ENCODE data around the gene RAD51B.

RAD51B gene

DNA sequence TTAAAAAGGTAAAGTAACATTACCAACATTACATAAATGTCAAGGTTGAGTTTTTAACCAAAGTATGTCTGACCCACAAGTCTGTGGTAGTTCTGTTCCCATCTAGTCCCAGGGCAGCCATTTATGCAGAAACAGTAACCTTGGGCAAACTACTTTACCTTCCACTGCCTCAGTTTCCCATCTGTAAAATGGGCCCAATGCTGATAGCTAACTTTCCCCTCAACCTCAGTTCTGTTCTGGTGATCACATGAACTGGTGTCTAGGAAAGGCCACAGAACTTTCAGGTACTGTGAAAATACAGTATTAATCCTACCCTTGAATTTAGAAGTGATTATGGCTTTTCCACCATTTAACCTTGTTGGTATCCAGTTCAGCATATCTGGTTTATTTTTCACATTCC is 859.7 kb downstream of the RAD51B start:
- TF ChIP-seq, protein P1, sequence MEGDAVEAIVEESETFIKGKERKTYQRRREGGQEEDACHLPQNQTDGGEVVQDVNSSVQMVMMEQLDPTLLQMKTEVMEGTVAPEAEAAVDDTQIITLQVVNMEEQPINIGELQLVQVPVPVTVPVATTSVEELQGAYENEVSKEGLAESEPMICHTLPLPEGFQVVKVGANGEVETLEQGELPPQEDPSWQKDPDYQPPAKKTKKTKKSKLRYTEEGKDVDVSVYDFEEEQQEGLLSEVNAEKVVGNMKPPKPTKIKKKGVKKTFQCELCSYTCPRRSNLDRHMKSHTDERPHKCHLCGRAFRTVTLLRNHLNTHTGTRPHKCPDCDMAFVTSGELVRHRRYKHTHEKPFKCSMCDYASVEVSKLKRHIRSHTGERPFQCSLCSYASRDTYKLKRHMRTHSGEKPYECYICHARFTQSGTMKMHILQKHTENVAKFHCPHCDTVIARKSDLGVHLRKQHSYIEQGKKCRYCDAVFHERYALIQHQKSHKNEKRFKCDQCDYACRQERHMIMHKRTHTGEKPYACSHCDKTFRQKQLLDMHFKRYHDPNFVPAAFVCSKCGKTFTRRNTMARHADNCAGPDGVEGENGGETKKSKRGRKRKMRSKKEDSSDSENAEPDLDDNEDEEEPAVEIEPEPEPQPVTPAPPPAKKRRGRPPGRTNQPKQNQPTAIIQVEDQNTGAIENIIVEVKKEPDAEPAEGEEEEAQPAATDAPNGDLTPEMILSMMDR (IDR thresholded peaks at IDR 0.05; ENCODE audit: insufficient read depth, low read length, poor library complexity, severe bottlenecking) = no peak
- Histone ChIP-seq H3K4me3 (replicated peaks; ENCODE audit: low read depth, low read length) (no peak overlapping the region), H3K36me3 (ENCODE audit: control insufficient read depth, insufficient read depth, low read length) (no peaks in the 10 kb centered on the region), H3K27me3 (replicated peaks; ENCODE audit: control insufficient read depth, insufficient read depth, low read length) (no peaks in the 10 kb centered on the region)
- DNase-seq (ENCODE audit: extremely low read depth, insufficient read length) = no peak

DNA sequence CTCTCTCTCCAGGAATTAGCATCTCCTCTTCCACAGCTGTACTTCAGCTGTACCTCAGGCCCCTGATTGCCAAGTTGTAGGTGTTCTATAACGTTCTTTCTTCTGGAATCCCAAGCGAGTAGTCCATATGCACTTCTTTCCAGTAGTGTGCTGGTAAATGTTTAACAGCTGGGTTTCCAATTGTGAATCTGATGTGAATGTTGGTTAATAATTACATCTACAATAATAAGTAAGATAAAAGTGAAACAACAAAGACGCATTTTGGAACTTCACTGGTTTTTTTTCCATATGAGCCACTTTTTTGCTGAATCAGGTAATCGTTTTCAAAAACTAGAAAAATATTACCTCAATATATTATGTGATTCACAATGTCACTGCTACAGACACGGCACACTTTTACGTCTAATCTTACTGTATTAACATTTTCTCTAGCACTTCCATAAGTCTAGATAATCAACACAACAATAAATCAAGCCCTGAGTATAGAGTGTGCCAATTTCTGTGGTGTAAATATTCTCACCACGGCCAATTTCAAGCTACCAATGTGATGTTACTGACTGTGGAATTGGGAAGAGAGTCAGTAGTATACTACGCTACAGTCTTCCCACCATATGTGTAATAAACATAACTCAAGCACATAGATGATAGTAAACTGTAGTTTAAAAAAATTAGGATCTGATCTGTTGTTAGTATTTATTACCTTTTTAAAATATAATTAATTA is 860.3 kb downstream of the RAD51B start:
- Histone ChIP-seq H3K27me3 (replicated peaks; ENCODE audit: control insufficient read depth, insufficient read depth, low read length) (no peaks in the 10 kb centered on the region), H3K4me3 (replicated peaks; ENCODE audit: low read depth, low read length) (no peak overlapping the region), H3K36me3 (ENCODE audit: control insufficient read depth, insufficient read depth, low read length) (no peaks in the 10 kb centered on the region)
- TF ChIP-seq, protein P1 (IDR thresholded peaks at IDR 0.05; ENCODE audit: insufficient read depth, low read length, poor library complexity, severe bottlenecking) = no peak
- DNase-seq (ENCODE audit: extremely low read depth, insufficient read length) = no peak

DNA sequence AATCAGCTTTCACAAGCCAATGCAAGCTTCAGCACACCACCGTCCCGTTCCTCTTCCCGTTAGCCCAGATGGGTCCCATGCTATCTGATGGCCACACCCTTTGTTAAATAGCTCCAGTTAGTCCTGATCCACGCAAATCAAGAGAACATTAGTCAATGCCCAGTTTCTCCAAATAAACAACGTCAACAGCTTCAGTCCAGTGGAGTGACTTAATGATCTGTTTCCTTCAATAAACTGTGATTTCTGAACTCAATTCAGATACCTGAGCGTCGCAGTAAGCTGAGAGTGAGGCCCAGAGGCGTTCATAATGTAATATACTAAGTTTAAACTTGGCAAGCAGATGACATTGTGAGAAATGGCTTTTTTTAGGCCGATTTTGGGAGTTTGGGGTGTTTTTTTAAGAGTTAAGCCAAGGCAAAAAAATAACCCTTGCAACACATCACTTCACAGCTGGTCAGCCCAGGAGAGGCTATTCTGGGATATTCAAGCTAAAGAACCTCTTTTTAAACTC is 861.0 kb downstream of the RAD51B start:
- TF ChIP-seq, protein P1 (IDR thresholded peaks at IDR 0.05; ENCODE audit: insufficient read depth, low read length, poor library complexity, severe bottlenecking) = no peak
- Histone ChIP-seq H3K36me3 (ENCODE audit: control insufficient read depth, insufficient read depth, low read length) (no peaks in the 10 kb centered on the region), H3K4me3 (replicated peaks; ENCODE audit: low read depth, low read length) (no peak overlapping the region), H3K27me3 (replicated peaks; ENCODE audit: control insufficient read depth, insufficient read depth, low read length) (no peaks in the 10 kb centered on the region)
- no peak for DNase-seq (ENCODE audit: extremely low read depth, insufficient read length)

DNA sequence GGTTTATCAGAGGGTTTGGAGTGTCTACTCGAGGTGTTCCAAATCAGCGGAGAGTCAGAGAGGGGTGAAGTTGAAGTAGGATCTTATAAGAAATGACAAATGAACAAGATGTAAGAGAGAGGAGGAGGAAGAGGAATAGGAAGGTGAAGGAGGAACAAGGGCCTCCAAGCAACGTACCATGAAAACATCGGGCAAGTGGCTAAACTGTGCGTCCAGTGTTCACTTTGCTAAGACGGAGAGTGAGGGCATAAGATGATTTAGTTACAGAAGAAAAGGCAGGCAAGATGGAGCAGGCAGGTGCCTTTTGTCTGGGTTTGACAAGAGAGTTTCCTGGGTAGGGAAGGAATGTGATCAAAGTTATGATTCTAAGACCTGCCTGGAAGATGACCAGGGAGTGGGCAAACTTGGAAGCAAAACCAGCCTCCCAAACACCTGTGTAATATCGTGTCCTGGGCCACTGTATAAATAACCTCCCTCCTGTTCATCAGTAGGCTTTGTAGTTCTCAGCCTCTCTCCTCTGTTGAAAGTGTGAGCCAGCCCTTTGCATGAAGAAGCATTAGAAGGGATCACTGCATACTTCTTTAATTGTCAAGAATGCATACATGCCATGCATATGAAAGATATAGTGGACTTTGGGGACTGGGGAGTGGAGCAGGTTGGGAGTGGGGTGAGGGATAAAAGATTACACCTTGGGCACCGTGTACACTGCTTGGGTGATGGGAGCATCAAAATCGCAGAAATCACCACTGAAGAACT is 861.9 kb downstream of the RAD51B start:
- TF ChIP-seq, protein P1 (IDR thresholded peaks at IDR 0.05; ENCODE audit: insufficient read depth, low read length, poor library complexity, severe bottlenecking) = no peak
- no peak overlapping the region for H3K4me3 ChIP-seq (replicated peaks; ENCODE audit: low read depth, low read length)
- DNase-seq (ENCODE audit: extremely low read depth, insufficient read length) = no peak
- H3K27me3 ChIP-seq (replicated peaks; ENCODE audit: control insufficient read depth, insufficient read depth, low read length) = no peaks in the 10 kb centered on the region
- H3K36me3 ChIP-seq (ENCODE audit: control insufficient read depth, insufficient read depth, low read length) = no peaks in the 10 kb centered on the region

DNA sequence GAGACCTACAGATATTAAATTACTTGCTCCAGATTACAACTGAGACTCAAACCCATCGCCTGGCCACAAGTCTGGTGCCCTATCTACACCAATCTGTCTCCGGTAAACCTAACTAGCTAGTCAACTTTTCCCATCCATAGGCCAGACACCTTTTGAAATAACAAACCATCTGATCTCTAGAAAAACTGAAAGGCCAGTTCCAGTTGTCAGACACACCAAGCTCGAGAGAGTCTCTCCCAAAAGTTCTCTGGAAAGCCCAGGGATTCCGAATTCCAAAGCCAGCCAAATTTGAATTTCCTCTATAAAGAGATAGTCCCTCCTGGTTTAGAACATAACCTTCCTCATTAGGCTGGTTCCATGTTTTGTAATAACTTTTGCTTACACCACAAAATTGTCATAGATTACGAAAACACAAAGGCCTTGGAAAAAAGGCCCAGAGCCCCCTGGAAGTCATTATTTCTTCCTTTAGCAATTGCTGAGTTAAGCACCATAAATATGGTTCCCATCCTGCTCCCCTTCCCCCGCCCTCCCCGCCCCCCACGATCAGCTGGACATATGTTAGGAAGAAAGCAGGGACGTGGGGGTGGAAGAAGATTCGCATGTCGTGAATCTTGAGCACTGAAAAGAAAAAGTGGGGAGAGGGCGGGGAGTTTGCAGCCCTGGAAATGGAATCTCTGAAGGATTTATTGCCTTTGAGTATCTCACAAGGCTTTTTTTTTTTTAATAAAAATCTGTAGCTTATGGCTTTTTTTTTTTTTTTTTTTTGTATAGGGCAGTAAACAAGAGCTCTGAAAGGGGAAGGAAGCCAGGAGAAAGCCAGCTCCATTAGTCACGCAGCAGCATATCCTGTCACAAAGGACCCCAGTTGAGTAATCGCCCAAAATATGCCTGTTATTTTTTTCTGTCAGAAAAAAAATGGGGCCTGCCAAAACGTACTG is 862.9 kb downstream of the RAD51B start:
- Histone ChIP-seq H3K4me3 (replicated peaks; ENCODE audit: low read depth, low read length) (no peak overlapping the region), H3K27me3 (replicated peaks; ENCODE audit: control insufficient read depth, insufficient read depth, low read length) (no peaks in the 10 kb centered on the region), H3K36me3 (ENCODE audit: control insufficient read depth, insufficient read depth, low read length) (no peaks in the 10 kb centered on the region)
- TF ChIP-seq, protein P1 (IDR thresholded peaks at IDR 0.05; ENCODE audit: insufficient read depth, low read length, poor library complexity, severe bottlenecking) = no peak
- no peak for DNase-seq (ENCODE audit: extremely low read depth, insufficient read length)
